GM10847 (cell line): ENCODE measurements around the gene CSNK1G1.

Experiments used
- POLR2A ChIP-seq: IDR thresholded peaks from 2 replicates; pipeline ENCODE4 v1.6.1; 2011; ENCODE audit not compliant: insufficient read length; ENCODE audit errors: extremely low read depth

Gene CSNK1G1

DNA sequence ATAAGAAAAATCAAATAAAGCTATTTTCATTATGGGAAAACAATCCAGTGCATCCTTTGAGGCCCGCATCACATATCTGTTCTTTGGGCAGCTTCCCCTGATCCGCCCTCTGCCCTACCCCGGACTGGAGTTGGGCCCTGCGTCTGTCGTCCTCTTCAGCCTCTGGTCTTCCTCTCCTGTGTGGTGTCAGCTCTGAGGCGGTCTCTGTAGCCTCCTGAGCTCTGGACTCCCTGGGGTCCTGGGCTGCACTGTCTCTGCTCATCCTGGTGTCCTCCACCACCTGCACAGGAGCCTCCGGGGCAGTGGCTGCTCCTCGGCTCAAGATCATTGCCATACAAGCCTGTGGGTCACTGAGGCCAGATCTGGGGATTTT lies 211.8 kb downstream of the CSNK1G1 start:
- TF ChIP-seq POLR2A = no peak

DNA sequence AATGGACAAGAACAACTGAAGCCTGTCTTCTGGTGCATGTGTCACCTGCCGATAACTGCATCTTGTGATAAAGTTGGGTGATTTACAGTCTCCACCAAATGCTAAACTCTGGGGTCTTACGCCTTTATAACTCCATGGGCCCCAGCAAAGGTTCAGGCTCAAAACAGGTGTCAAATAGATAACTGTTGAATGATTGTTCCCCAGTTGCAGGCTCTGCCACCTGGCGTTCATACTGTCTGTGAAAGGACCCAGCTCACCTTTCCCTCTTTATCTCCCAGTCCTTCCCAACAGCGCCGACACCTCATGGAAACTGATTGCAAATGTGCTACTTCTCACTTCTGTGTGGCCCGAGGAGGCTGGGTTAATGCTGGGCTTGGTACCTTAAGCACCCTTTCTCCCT lies 212.7 kb downstream of the CSNK1G1 start:
- no peak for TF ChIP-seq POLR2A

DNA sequence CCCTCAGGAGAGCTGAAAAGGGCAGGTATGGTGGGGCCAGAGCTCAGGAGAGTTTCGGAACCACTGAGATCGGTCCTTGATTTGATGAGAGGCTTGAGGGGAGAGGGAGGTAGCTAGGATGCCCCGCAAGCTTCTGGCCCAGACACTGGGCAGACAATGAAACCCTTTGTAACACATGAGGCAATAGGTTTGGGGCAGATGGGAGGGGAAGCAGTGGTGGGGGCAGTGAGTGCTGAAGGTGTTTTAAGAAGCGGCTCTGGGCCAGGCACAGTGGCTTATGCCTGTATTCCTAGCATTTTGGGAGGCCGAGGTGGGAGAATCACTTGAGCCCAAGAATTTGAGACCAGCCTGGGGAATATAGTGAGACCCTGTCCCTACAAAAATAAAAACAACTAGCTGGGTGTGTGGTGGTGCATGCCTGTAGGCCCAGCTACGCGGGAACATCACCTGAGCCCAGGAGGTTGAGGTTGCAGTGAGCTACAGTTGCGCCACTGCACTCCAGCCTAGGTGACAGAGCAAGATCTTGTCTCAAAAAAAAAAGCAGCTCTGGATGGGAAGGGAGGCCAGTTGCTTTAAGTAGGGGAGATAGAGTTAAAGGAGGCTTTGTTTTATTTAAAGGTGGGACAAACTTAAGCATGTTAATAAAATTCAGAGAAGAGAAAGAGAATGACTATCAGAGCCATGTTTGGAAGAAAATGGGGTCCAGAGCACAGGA lies 214.0 kb downstream of the CSNK1G1 start:
- TF ChIP-seq POLR2A = no peak

DNA sequence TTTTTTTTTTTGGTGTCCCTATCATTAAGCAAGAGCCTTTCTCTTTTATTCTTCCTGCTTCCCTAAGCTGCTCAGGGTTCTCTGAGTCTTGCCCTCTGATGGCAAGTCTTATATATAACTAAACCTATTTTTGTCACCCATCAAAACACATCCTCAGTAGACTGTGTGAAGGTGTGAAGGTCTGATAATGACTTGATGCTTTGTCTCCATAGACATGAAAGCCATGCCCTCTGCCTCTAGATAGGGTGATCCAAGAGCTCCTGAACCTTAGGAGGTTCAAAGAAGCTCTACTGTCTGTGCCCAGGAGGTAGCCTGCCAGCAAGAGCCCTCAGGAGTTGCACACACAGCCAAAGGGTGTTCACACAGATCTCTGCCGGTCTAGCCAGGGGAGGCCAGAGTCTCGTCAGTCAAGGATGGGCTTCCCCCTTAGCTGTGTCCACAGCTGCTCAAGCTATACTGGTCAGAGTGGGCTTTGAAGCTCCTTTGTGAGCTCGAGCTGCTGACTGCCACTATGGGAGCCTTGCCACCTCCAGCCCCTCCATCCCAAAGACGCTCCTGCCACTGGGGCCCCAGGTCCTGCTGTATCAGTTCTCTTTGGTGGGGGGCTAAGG lies 217.5 kb downstream of the CSNK1G1 start:
- TF ChIP-seq POLR2A = no peak

DNA sequence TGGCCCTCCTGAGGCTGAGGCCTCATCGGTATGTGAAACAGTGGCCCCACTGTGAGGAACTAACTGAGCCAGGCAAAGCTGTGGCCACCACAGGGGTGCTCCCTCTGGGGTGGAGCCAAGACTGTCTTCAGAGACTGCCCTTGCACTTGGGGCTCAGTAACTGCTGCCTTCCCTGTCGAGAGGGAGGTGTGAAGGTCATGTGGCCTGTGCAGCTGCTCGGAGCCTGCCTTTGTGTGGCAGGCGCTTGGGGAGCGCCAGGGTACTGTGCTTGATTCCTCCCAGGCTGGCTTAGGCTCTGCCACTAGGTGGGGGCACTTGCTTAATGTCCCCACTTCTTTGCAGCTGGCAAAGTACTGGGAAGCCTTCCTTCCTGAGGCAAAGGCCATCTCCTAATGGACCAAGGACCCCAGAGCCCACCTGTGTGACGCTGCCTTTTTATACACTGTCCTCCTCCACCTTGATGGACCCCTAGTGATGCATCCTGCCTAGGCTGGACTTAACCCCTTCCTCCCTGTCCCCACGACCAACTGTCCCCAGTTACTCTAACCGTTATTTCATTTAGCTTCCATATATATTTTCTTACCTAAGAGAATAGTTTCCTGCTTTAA lies 218.6 kb downstream of the CSNK1G1 start:
- TF ChIP-seq POLR2A = no peak

DNA sequence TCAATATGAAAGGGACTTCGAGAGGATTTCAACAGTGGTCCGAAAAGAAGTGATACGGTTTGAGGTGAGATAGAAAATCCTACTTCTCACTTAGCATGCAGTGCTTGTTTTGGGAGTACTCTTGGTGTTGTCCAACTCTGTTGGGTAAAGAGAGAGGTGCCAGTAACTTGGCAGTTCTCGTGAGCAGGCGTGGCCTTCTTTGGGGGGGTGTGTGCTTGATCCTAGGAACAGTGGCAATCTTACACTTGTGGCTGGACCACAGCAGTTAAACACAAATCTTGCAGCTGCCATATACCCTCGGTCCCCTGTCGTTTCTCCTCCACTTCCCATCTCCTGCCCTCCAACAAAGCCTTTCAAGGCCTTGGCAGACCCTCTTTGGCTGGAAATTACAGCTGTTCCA lies 219.6 kb downstream of the CSNK1G1 start:
- no peak for TF ChIP-seq POLR2A

DNA sequence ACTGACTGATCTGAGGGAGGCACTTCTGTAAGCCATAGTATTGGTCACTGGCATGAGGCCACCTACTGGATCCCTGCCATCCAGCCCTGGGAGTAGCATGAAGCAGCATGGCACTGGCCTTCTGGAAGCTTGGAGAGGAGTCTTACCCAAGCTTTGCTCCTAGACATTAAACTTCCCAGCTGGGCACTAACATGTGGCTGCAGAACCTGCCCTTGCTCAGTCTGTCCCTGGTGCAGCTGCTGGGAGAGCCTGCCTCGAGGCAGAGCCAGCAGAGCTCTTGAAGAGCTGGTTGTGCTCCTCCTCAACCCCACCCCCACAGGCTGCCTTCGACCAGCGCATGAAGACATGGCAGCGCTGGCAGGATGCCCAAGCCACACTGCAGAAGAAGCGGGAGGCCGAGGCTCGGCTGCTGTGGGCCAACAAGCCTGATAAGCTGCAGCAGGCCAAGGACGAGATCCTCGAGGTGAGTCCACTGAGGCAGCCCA lies 221.6 kb downstream of the CSNK1G1 start:
- no peak for TF ChIP-seq POLR2A

DNA sequence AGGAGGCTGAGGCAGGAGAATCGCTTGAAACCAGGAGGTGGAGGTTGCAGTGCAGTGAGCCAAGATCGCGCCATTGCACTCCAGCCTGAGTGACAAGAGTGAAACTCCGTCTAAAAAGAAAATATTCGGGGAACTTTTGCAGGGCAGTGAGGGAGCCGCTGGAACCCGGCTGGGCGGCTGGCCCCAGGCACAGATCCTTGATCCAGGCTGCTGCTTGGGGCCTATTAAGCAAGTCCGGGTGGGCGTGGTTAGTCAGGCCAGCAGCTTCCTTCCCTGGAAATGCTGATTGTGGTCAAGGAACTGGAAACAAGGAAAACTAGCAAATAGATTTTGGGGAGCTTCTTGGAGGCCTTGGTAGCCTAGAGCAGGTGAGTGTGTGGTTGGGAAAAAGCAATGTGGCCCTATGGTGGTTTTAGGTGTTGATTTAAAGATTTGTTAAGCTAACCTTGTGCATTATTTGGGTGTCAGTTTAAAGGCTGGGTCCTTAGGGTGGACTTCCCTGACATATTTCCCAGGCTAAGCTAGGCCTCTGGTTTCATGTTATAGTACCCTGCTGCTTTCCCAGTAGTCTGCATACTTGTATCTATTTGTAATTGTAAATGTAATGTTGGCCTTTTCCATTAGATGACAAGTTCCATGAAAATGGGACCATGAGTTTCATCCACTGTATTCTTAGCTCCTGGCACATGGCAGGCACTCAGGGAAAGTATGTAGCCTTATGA lies 222.2 kb downstream of the CSNK1G1 start:
- TF ChIP-seq POLR2A = no peak

DNA sequence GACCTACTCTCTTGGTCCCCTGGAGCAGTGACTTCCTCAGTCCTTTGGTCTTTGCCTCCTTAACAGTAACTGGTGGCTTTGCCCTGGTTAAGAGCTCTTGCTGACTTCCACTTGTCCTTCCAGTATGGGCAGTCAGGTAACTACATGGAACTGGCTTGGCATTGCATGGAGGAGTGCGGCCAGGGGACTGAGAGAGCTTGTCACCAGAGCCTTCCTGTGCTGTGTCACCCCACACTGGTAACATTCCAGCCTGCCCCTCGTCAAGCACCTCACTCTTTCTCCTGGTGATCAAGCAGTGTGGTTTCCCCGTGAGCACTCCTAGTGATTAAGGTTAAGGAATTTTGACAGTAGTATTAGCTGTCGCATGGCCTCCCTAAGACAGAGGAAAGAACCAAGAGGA lies 223.8 kb downstream of the CSNK1G1 start:
- TF ChIP-seq POLR2A = no peak

DNA sequence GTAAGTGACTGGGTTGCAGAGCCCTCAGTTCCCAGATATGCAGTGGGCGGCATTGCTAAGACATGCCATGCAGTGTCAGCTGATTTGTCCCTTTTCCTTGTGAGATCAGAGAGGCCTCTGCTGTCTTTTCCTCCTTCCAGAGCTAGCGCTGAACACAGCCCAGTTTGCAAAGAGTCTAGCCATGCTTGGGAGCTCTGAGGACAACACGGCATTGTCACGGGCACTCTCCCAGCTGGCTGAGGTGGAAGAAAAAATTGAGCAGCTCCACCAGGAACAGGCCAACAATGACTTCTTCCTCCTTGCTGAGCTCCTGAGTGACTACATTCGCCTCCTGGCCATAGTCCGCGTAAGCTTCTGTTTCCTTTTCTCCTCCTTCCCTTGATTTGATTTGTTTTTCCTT lies 224.4 kb downstream of the CSNK1G1 start:
- no peak for TF ChIP-seq POLR2A

DNA sequence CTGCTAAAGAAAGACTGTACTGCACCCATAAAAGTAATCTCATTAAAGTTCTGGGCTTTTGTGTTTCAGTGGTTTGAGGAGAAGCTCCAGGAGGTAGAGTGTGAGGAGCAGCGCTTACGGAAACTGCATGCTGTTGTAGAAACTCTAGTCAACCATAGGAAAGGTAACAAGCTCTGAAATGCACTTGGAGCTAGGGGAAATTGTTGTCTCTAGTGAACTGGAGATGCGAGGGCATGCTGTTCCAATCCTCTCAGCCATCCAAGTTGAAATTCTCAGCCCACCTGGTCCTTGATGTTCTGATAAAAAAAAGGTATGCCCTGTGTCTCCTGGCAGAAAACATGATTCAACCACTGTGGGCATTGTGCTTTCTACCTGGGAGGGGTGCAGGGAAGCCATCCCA lies 225.8 kb downstream of the CSNK1G1 start:
- no peak for TF ChIP-seq POLR2A

DNA sequence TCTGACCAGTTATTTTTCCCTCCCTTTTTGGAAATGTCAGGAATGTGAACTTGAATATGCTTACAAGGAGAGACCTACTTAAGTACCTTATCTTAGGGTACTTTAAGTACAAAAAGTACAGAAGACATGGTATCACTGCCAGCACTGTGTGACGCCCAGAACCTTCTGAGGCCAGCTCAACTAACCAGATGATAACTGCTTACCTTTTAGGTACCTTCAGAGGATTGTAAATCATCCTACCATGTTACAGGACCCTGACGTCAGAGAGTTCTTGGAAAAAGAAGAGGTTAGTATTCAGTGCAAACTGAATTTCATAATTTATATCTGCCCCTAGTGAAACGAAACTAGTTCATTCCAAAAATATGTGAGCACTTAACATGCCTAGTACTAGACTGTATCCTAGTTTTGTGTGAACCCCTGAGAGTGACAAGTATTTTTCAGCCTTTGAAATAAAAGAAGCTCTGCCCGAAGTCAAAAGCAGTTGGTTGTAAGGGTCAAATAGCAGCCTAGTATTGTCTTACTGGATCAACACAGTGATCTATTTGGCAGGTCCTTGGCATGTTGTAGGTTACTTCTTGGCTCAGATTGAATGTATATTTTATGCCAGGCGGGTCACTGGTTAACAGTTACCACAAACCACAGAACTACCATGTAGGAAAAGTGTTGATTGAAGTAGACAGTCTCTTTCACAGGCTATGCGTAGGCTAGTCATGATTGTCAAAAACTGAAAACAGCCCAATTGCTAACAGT lies 228.3 kb downstream of the CSNK1G1 start:
- TF ChIP-seq POLR2A = no peak

DNA sequence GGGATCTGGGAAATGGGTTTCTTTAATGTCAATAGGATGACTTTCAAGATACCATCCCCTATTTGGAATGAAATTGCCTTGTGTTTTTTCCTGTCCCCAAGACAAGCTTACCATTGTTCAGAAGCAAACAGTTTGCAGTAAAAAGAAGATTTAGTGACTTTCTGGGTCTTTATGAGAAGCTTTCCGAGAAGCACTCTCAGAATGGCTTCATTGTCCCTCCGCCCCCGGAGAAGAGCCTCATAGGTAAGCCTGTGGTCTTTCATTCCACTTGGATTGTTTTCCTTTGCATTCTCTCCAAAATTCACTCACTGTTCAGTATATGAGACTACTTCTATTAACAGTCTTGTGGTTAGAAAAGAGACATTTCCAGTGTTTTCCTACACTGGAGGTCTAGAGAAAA lies 230.0 kb downstream of the CSNK1G1 start:
- TF ChIP-seq POLR2A = no peak

DNA sequence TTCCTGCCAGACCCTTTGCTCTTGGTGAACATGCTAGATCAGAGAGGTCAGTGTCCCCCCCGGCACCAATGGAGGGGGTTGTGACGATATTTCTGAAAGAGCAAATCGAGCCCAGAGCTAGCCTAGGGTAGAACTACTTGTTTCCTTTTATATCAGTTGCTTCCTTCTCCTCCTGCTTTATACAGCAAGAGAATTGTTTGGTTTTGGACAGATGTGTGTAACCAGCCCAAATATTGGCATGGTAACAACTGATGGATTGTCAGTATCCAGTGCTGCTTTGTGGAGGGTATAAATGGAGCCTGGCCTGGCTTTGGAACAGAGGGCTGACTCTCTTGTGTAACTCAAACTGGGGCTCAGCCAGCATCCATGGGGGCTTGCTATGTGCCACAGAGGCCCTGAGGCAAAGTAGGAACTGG lies 233.0 kb downstream of the CSNK1G1 start:
- TF ChIP-seq POLR2A = no peak

DNA sequence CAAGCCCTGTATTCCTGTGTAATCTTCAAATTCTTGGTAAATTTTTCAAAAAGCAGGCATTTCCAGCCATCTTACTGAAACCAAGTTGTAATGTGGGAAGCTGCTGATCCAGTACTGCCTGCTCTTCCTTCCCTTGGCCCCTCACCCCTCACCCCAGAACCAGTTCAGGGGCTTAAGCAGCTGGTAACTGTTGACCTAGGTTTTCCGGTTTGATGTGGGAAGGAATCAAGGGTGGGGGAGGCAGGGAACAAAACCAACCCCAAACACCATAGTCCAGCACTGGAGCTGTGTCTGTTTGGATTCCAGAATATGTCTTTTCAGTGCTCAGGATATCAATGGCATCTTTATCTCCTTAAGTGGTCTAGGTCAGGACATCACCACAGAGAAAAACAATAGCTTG lies 233.5 kb downstream of the CSNK1G1 start:
- no peak for TF ChIP-seq POLR2A
